Tibial nerve (tissue), 4 donors: ENCODE measurements around the gene MMP17. TPM values are rescaled to one million over a fixed set of nuclear protein-coding genes. Genes with fewer than 3 reads are reported as not detected.
A peak's percentile ranks its signal among the peaks of the same experiment; 100 is the strongest.

ENCODE experiments used
- DNase-seq, 2 donors: peaks; one replicate each; pipeline ENCODE4 v3.0.0-alpha.2; 2019; ENCODE audit warnings: low spot score in 2 of 2
- H3K27ac ChIP-seq, 4 donors: fragments of 200-600 bp; sonication (generic) in 3 of 4; one replicate each; pipeline ENCODE4 v1.5.1; 2017 to 2019; ENCODE audit warnings: mild to moderate bottlenecking in 1 of 4
- H3K27me3 ChIP-seq, 2 donors: fragments of 200-600 bp; sonication (generic) in 1 of 2; one replicate each; pipeline versions ENCODE4 v1.5.1 to v1.6.0; 2017 to 2019
- H3K36me3 ChIP-seq, 3 donors: fragments of 200-600 bp; sonication (generic); one replicate each; pipeline ENCODE4 v1.5.1; 2018 to 2019
- H3K4me1 ChIP-seq, 4 donors: fragments of 200-600 bp; sonication (generic) in 3 of 4; one replicate each; pipeline ENCODE4 v1.5.1; 2017 to 2019
- H3K4me3 ChIP-seq, 4 donors: fragments of 200-600 bp; sonication (generic) in 3 of 4; one replicate each; pipeline ENCODE4 v1.5.1; 2017 to 2019; ENCODE audit warnings: mild to moderate bottlenecking in 1 of 4, moderate library complexity in 1 of 4
- H3K9me3 ChIP-seq, 4 donors: fragments of 200-600 bp; sonication (generic) in 3 of 4; one replicate each; pipeline ENCODE4 v1.5.1; 2017 to 2019
- CTCF ChIP-seq, 5 experiments: fragments of 200-600 bp in 3 of 5; fragments of 450-650 bp in 2 of 5; sonication (generic) in 3 of 5; IDR thresholded peaks; one replicate each; pipeline ENCODE4 v1.5.1; 2016 to 2019; ENCODE audit warnings: antibody characterized with exemption in 5 of 5, mild to moderate bottlenecking in 3 of 5, moderate library complexity in 2 of 5
- EP300 ChIP-seq, 2 donors: sonication (generic); formaldehyde crosslinking; IDR thresholded peaks; one replicate each; pipeline ENCODE4 v1.6.1; 2017; ENCODE audit warnings: antibody characterized with exemption in 2 of 2, mild to moderate bottlenecking in 1 of 2
- POLR2A ChIP-seq, 2 donors: fragments of 450-650 bp; IDR thresholded peaks; one replicate each; pipeline ENCODE4 v1.6.1; 2017; ENCODE audit warnings: antibody characterized with exemption in 2 of 2, mild to moderate bottlenecking in 2 of 2, moderate library complexity in 2 of 2
- WGBS, 2 donors: methylation state at CpG; one replicate each; pipeline ENCODE4 v1.1.5; 2018; 5-methylcytosine and 5-hydroxymethylcytosine counted together
- total RNA-seq, 4 donors: library from RNA; depleted of rRNA; stranded (reverse); fragments of >200 nt; gene quantifications; one replicate each; pipeline ENCODE4 v1.1.0, GENCODE V29; 2016

The MMP17 gene
- total RNA-seq, 4 donors from 2014 or later, result 10.9 to 65.3 (median 32.6) TPM

DNA sequence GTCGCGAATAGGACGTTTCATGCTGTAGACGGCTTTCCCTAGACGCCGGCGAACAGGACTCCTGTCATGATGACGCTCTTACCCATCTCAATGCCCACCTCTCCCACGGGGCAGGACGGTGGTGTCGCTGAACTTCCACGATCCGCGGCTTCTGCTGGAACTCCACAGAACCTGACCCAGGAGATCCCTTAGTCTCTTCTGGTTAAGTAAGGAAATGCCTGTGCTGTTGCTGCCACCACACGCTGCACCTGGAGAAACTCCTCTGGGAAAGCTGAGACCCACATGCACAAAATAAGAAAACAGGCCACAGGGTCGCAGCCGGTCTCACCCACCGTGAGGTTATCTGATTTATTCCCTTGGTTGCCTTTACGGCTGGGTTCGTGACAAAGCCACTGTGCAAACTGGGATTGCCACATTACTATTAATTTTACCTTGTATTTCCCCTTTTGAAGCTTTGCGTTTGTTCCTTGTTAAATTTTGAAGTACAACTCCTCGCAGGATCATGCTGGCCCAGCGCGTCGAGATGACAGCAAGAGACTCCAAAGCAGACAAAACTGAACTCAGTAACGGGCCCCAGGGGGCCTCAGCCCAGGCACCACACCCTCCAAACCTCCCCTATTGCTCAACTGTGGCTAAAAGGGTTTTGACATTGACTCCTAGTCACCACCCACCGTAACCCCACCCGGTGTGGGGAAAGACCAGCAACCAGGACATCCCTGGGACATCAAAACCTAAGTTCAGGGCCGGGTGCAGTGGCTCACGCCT, 9.2 kb upstream of the MMP17 start:
- Histone ChIP-seq H3K9me3 (no peaks in the 10 kb centered on the region), H3K4me3 (no peak overlapping the region), H3K4me1 (no peaks in the 10 kb centered on the region), H3K27me3 (no peaks in the 10 kb centered on the region), H3K36me3 (no peaks in the 10 kb centered on the region), H3K27ac (no peak overlapping the region)
- 75 to 80% methylated on average over 30 of the region's 30 CpGs for WGBS, 2 donors
- DNase-seq, result peak in 1 of 2 donors; percentile 71
- peak in 1 of 2 donors; percentile 42 for TF ChIP-seq EP300 (IDR thresholded peaks at IDR 0.05)
- no peak for TF ChIP-seq POLR2A (IDR thresholded peaks at IDR 0.05)
- no peak for TF ChIP-seq CTCF (IDR thresholded peaks at IDR 0.05)

GRCh38 chr12:131824450-131824849, 3.7 kb upstream of the MMP17 start:
- H3K9me3 ChIP-seq, result no peaks in the 10 kb centered on the region

DNA sequence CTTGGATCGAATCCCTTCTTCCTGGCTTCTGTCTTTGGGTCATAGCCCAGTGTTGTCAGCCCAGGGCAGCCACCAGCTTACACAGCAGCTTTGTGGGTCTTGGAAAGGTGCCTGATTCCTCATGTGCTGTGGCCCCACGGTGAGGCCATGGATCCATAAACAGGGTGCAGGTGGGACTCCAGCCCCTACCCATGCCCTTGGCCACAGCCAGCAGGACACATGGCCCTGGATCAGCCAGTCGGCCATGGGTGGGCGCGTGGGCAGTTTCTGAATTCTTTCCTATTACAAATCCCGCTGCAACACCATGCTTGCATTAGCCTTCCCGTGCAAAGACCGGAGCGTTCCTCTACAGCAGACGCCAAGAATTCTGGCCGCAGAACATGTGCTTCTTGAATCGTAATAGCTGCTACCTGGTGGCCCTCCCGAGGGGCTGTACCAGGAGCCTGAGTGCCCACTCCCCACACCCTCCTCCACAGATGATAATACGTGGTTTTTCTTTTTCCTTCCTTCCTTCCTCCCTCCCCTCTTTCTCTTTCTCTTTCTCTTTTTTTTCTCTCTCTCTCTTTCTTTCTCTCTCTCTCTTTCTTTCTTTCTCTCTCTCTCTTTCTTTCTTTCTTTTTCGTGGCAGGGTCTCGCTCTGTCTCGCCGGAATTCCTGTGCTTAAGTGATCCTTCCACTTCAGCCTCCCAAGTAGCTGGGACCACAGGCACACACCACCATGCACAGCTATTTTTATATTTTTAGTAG, 2.9 kb upstream of the MMP17 start:
- 49 to 55% methylated on average over 18 of the region's 18 CpGs for WGBS, 2 donors
- Histone ChIP-seq H3K9me3 (no peaks in the 10 kb centered on the region), H3K4me1 (peaks cover 0 to 35% (median 13%) of the 10 kb centered on the region in 4 donors), H3K4me3 (no peak overlapping the region), H3K27ac (peak overlapping the region in 2 of 4 donors; percentile 2 to 54), H3K27me3 (peaks cover 0 to 15% of the 10 kb centered on the region in 2 donors), H3K36me3 (no peaks in the 10 kb centered on the region)
- DNase-seq, result no peak
- TF ChIP-seq POLR2A (IDR thresholded peaks at IDR 0.05) (no peak), EP300 (IDR thresholded peaks at IDR 0.05) (no peak), CTCF (IDR thresholded peaks at IDR 0.05) (no peak)

More at GRCh38 chr12:131824450-131824849, 3.7 kb upstream of the MMP17 start:
- H3K4me3 ChIP-seq, result no peak overlapping the region
- no peak for DNase-seq
- TF ChIP-seq CTCF (IDR thresholded peaks at IDR 0.05) (no peak), EP300 (IDR thresholded peaks at IDR 0.05) (no peak), POLR2A (IDR thresholded peaks at IDR 0.05) (no peak)
- H3K27me3 ChIP-seq, result peaks cover 0 to 7% of the 10 kb centered on the region in 2 donors
- peaks cover 0 to 26% (median 7%) of the 10 kb centered on the region in 4 donors for H3K4me1 ChIP-seq
- H3K36me3 ChIP-seq, result no peaks in the 10 kb centered on the region
- H3K27ac ChIP-seq, result no peak overlapping the region
- WGBS, 2 donors, result 91 to 92% methylated on average over 4 to 6 of the region's 6 CpGs

GRCh38 chr12:131826097-131826928, 1.9 kb upstream of the MMP17 start:
- Histone ChIP-seq H3K27ac (no peak overlapping the region), H3K4me3 (no peak overlapping the region), H3K9me3 (no peaks in the 10 kb centered on the region), H3K27me3 (peaks cover 0 to 15% of the 10 kb centered on the region in 2 donors), H3K4me1 (peaks cover 0 to 45% (median 15%) of the 10 kb centered on the region in 4 donors), H3K36me3 (no peaks in the 10 kb centered on the region)
- WGBS, 2 donors, result 70 to 74% methylated on average over 23 of the region's 23 CpGs
- no peak for DNase-seq
- TF ChIP-seq CTCF (IDR thresholded peaks at IDR 0.05) (no peak), EP300 (IDR thresholded peaks at IDR 0.05) (no peak), POLR2A (IDR thresholded peaks at IDR 0.05) (no peak)
